CD4-positive, alpha-beta T cell treated with Interleukin-2 at 100 ng/mL for 4 hours (primary cell): ENCODE results near the gene ADAM19.

ENCODE experiments used
- DNase-seq: peaks from one replicate; pipeline ENCODE4 v3.0.0-alpha.2; 2020; ENCODE audit warnings: low spot score

The ADAM19 gene

GRCh38 chr5:157594675-157595459 lies 19.3 kb upstream of the ADAM19 start:
- no peak for DNase-seq

- no peak for DNase-seq
These were observed 18.7 kb upstream of the ADAM19 start for GRCh38 chr5:157594257-157594656.

- DNase-seq: no peak
These were observed 17.6 kb upstream of the ADAM19 start for GRCh38 chr5:157593052-157593757.

- DNase-seq: no peak
These were observed 17.0 kb upstream of the ADAM19 start for GRCh38 chr5:157592594-157592993.

GRCh38 chr5:157590478-157590877 lies 14.9 kb upstream of the ADAM19 start:
- DNase-seq: no peak

GRCh38 chr5:157584628-157585027 lies 9.1 kb upstream of the ADAM19 start:
- no peak for DNase-seq

GRCh38 chr5:157582731-157583620 lies 7.4 kb upstream of the ADAM19 start:
- peak; percentile 18 for DNase-seq

- DNase-seq: no peak
These were observed 6.3 kb upstream of the ADAM19 start for GRCh38 chr5:157581901-157582300.

- DNase-seq: no peak
These were observed 2.7 kb upstream of the ADAM19 start for GRCh38 chr5:157578079-157578780.

- no peak for DNase-seq
These were observed 1.1 kb upstream of the ADAM19 start for GRCh38 chr5:157576678-157577077.

GRCh38 chr5:157574456-157575380 lies 857 bp downstream of the ADAM19 start:
- DNase-seq: no peak

- DNase-seq: peak; percentile 40
These were observed 4.2 kb downstream of the ADAM19 start for GRCh38 chr5:157571357-157571827.

- peak; percentile 54 for DNase-seq
These were observed 4.9 kb downstream of the ADAM19 start for GRCh38 chr5:157570531-157571200.

- DNase-seq: no peak
These were observed 6.9 kb downstream of the ADAM19 start for GRCh38 chr5:157568720-157569119.

- DNase-seq: no peak
These were observed 7.4 kb downstream of the ADAM19 start for GRCh38 chr5:157568222-157568621.

- no peak for DNase-seq
These were observed 8.6 kb downstream of the ADAM19 start for GRCh38 chr5:157566902-157567489.

GRCh38 chr5:157563929-157564716 lies 11.5 kb downstream of the ADAM19 start:
- no peak for DNase-seq

GRCh38 chr5:157563373-157563928 lies 12.1 kb downstream of the ADAM19 start:
- DNase-seq: no peak
